ENCODE data around the gene STK24. TPM values are rescaled to one million over a fixed set of nuclear protein-coding genes. Genes with fewer than 3 reads are reported as not detected.

Gene STK24
- total RNA-seq, 1 experiment from 2014 or later = 51.2 TPM

DNA sequence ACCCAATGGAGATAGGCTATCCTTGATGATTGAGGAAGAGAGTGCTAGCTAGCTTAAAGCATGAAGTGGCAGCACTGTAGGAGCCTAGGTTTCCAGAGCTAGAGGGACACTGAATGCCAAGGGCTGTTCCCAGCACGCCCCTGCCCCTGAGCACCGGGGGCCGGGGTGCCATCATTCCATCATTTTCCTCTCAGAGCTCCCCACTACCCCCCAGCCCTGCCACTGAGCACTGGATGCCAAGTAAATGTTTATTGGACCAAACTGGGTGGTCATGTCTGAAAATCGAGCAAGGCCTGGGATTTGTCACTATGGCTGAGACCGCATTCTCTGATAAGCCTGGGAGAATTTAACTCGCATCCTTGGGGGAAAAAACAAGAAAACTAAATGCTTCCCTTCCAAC, 142.8 kb downstream of the STK24 start:
- Mint-ChIP-seq H3K36me3 (ENCODE audit: insufficient read depth, unreplicated experiment) (no peaks in the 10 kb centered on the region), H3K4me1 (ENCODE audit: low read depth, unreplicated experiment) (no peaks in the 10 kb centered on the region), H3K27me3 (ENCODE audit: unreplicated experiment) (no peaks in the 10 kb centered on the region), H3K4me3 (ENCODE audit: low read depth, unreplicated experiment) (no peak overlapping the region), H3K9me3 (ENCODE audit: low read depth, unreplicated experiment) (no peaks in the 10 kb centered on the region), H3K27ac (ENCODE audit: unreplicated experiment) (no peak overlapping the region)
- TF ChIP-seq CTCF (IDR thresholded peaks at IDR 0.05; ENCODE audit: unreplicated experiment) = no peak
- CTCF ChIA-PET = no interaction called here
- BruUV-seq (replicated peaks) = no TSS peak
- DNase-seq = no peak
- intact Hi-C loops (cut with micrococcal nuclease; ENCODE audit: unreplicated experiment) = loop anchor here (5.0 to 10.0 kb wide), 2 partner anchors 399 to 577 kb away; no protein-coding TSS in a partner anchor

GRCh38 chr13:98433654-98434053, 143.3 kb downstream of the STK24 start:
- no peaks in the 10 kb centered on the region for H3K36me3 Mint-ChIP-seq (ENCODE audit: insufficient read depth, unreplicated experiment)
- H3K4me3 Mint-ChIP-seq (ENCODE audit: low read depth, unreplicated experiment) = no peak overlapping the region
- no peaks in the 10 kb centered on the region for H3K4me1 Mint-ChIP-seq (ENCODE audit: low read depth, unreplicated experiment)
- no peak for TF ChIP-seq CTCF (IDR thresholded peaks at IDR 0.05; ENCODE audit: unreplicated experiment)
- H3K27ac Mint-ChIP-seq (ENCODE audit: unreplicated experiment) = no peak overlapping the region
- BruUV-seq (replicated peaks) = no TSS peak
- CTCF ChIA-PET = no interaction called here
- no peaks in the 10 kb centered on the region for H3K27me3 Mint-ChIP-seq (ENCODE audit: unreplicated experiment)
- intact Hi-C loops (cut with micrococcal nuclease; ENCODE audit: unreplicated experiment) = loop anchor here (5.0 to 10.0 kb wide), 2 partner anchors 399 to 576 kb away; no protein-coding TSS in a partner anchor
- DNase-seq = no peak
- H3K9me3 Mint-ChIP-seq (ENCODE audit: low read depth, unreplicated experiment) = no peaks in the 10 kb centered on the region

GRCh38 chr13:98432638-98433037, 144.3 kb downstream of the STK24 start:
- BruUV-seq (replicated peaks) = no TSS peak
- Mint-ChIP-seq H3K4me1 (ENCODE audit: low read depth, unreplicated experiment) (no peaks in the 10 kb centered on the region), H3K9me3 (ENCODE audit: low read depth, unreplicated experiment) (no peaks in the 10 kb centered on the region), H3K27ac (ENCODE audit: unreplicated experiment) (no peak overlapping the region), H3K36me3 (ENCODE audit: insufficient read depth, unreplicated experiment) (no peaks in the 10 kb centered on the region), H3K4me3 (ENCODE audit: low read depth, unreplicated experiment) (no peak overlapping the region), H3K27me3 (ENCODE audit: unreplicated experiment) (no peaks in the 10 kb centered on the region)
- TF ChIP-seq CTCF (IDR thresholded peaks at IDR 0.05; ENCODE audit: unreplicated experiment) = no peak
- CTCF ChIA-PET = no interaction called here
- no peak for DNase-seq
- intact Hi-C loops (cut with micrococcal nuclease; ENCODE audit: unreplicated experiment) = loop anchor here (5.0 to 10.0 kb wide), 2 partner anchors 398 to 575 kb away; no protein-coding TSS in a partner anchor

GRCh38 chr13:98429977-98430736, 146.8 kb downstream of the STK24 start:
- H3K36me3 Mint-ChIP-seq (ENCODE audit: insufficient read depth, unreplicated experiment) = peaks cover 4% of the 10 kb centered on the region
- H3K4me3 Mint-ChIP-seq (ENCODE audit: low read depth, unreplicated experiment) = no peak overlapping the region
- no peak for TF ChIP-seq CTCF (IDR thresholded peaks at IDR 0.05; ENCODE audit: unreplicated experiment)
- CTCF ChIA-PET = no interaction called here
- no peaks in the 10 kb centered on the region for H3K4me1 Mint-ChIP-seq (ENCODE audit: low read depth, unreplicated experiment)
- no TSS peak for BruUV-seq (replicated peaks)
- H3K27me3 Mint-ChIP-seq (ENCODE audit: unreplicated experiment) = no peaks in the 10 kb centered on the region
- no peak overlapping the region for H3K27ac Mint-ChIP-seq (ENCODE audit: unreplicated experiment)
- no peaks in the 10 kb centered on the region for H3K9me3 Mint-ChIP-seq (ENCODE audit: low read depth, unreplicated experiment)
- intact Hi-C loops (cut with micrococcal nuclease; ENCODE audit: unreplicated experiment) = loop anchor here (5.0 to 10.0 kb wide), 2 partner anchors 395 to 573 kb away; no protein-coding TSS in a partner anchor
- DNase-seq = no peak

All from Calu3 (cell line).